C4-2B (cell line): ENCODE data around the gene SF3B6.

Source experiments
- ZFX ChIP-seq: fragments of 450-650 bp; IDR thresholded peaks from 2 replicates; pipeline ENCODE4 v1.6.1; 2017
- TF ChIP-seq, protein P1 (sequence below): fragments of 450-650 bp; conservative IDR thresholded peaks from 2 replicates; pipeline ENCODE4 v1.5.1; 2017; ENCODE audit warnings: mild to moderate bottlenecking

DNA sequence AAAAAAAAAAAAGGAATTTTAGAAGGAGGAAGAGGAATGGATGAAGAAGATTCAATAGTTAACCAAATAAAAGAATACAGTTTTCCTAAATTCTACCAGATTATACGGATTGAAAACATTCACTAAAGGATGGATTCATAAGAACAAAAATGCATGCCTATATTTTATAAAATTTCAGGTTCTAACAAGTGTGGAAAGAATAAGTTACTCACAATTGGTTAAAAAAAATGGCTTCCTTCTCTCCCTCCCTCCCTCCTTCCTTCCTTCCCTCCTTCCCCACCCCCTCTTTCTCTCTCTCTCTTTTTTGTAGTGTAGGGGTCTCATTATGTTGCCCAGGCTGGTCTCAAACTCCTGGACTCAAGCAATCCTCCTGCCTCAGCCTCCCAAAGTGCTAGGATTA lies 10.1 kb upstream of the SF3B6 start:
- TF ChIP-seq, protein P1, sequence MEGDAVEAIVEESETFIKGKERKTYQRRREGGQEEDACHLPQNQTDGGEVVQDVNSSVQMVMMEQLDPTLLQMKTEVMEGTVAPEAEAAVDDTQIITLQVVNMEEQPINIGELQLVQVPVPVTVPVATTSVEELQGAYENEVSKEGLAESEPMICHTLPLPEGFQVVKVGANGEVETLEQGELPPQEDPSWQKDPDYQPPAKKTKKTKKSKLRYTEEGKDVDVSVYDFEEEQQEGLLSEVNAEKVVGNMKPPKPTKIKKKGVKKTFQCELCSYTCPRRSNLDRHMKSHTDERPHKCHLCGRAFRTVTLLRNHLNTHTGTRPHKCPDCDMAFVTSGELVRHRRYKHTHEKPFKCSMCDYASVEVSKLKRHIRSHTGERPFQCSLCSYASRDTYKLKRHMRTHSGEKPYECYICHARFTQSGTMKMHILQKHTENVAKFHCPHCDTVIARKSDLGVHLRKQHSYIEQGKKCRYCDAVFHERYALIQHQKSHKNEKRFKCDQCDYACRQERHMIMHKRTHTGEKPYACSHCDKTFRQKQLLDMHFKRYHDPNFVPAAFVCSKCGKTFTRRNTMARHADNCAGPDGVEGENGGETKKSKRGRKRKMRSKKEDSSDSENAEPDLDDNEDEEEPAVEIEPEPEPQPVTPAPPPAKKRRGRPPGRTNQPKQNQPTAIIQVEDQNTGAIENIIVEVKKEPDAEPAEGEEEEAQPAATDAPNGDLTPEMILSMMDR: no peak
- no peak for TF ChIP-seq ZFX
